ENCODE results near the gene CIART.
A peak's percentile ranks its signal among the peaks of the same experiment; 100 is the strongest.

DNA sequence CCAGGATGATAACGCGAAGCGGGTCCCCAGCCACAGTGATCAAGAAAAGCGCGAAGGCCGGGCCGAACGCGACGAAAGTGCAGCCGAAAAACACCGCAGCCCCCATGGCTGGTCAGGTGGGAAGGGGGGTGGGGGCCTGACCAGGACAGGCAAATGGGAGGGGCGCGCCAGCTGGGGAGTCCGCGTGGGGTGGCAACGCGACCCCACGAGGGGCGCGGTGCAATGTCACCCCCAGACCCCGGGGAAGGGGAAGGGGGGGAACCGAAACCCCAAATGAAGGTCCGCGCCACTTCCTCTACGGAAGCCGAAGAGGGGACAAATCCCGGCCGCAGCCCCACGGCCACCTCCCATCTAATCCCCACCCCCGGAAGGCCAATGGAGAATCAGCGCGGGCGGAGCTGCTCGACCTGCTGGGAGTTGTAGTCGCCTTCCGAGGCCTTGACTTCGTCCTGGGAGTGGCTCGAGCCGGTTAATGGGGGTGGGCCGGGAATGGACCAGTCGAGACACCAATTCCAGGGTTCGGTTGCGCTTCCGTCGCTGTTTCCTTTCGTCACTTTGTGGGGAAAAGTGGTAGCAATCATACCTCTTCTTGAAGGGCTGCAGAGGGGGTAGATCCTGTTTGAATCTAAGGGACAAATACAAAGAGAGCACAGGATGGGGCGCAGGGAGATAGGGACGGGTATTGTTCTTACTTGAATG, 13.5 kb upstream of the CIART start, which contains the start of gene APH1A:
- TF ChIP-seq CTCF (IDR thresholded peaks at IDR 0.05) (no peak), TCF7L2 (IDR thresholded peaks at IDR 0.05; ENCODE audit: low read depth, low read length) (no peak), POLR2AphosphoS5 (IDR thresholded peaks at IDR 0.05; ENCODE audit: low read depth, low read length) (peak; percentile 67), SIN3A (IDR thresholded peaks at IDR 0.05; ENCODE audit: borderline replicate concordance, insufficient read depth, low read depth, low read length) (peak; percentile 83; the same call in 1 of the 2 replicates)
- TF ChIP-seq, protein P1, sequence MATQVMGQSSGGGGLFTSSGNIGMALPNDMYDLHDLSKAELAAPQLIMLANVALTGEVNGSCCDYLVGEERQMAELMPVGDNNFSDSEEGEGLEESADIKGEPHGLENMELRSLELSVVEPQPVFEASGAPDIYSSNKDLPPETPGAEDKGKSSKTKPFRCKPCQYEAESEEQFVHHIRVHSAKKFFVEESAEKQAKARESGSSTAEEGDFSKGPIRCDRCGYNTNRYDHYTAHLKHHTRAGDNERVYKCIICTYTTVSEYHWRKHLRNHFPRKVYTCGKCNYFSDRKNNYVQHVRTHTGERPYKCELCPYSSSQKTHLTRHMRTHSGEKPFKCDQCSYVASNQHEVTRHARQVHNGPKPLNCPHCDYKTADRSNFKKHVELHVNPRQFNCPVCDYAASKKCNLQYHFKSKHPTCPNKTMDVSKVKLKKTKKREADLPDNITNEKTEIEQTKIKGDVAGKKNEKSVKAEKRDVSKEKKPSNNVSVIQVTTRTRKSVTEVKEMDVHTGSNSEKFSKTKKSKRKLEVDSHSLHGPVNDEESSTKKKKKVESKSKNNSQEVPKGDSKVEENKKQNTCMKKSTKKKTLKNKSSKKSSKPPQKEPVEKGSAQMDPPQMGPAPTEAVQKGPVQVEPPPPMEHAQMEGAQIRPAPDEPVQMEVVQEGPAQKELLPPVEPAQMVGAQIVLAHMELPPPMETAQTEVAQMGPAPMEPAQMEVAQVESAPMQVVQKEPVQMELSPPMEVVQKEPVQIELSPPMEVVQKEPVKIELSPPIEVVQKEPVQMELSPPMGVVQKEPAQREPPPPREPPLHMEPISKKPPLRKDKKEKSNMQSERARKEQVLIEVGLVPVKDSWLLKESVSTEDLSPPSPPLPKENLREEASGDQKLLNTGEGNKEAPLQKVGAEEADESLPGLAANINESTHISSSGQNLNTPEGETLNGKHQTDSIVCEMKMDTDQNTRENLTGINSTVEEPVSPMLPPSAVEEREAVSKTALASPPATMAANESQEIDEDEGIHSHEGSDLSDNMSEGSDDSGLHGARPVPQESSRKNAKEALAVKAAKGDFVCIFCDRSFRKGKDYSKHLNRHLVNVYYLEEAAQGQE (IDR thresholded peaks at IDR 0.05; ENCODE audit: insufficient read depth in 1 of 2, low read depth in 2 of 2, low read length in 1 of 2): no peak

Data from Panc1 (cell line).